Mammary epithelial cell (primary cell): ENCODE measurements around the gene RAD51AP2.

Source experiments
- EZH2 ChIP-seq: IDR thresholded peaks from 2 replicates; pipeline ENCODE4 v1.6.1; 2012; ENCODE audit warnings: low read length, inconsistent platforms, borderline replicate concordance
- TF ChIP-seq, protein P1 (sequence below), 2 donors: IDR thresholded peaks in 1 of 2; conservative IDR thresholded peaks in 1 of 2; 2 replicates each; pipeline ENCODE4 v1.5.1; 2011 to 2012; ENCODE audit warnings: inconsistent platforms in 2 of 2, low read length in 2 of 2, mild to moderate bottlenecking in 2 of 2, control low read depth in 1 of 2, low read depth in 1 of 2; ENCODE audit not compliant: insufficient read depth in 1 of 2; ENCODE audit errors: extremely low read depth in 1 of 2

DNA sequence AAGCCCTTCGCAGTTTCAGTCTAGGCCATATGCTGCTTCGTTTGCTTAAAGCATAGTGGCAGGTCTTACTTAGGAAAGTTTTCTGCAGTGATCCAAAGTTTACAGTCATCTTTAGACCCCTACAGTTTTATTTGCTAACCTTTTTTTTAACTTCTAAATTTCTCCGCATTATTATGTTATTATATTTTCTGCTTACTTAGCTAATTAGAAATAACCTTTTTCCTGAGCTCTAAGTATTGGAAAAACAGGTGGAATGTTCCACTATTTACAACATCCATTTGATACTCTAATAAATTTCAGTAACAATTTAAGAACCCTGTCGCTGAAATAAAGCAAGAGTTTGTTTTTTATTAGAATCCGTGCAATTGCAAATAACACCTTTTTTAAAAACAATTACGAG lies 4.1 kb upstream of the RAD51AP2 start:
- TF ChIP-seq, protein P1, sequence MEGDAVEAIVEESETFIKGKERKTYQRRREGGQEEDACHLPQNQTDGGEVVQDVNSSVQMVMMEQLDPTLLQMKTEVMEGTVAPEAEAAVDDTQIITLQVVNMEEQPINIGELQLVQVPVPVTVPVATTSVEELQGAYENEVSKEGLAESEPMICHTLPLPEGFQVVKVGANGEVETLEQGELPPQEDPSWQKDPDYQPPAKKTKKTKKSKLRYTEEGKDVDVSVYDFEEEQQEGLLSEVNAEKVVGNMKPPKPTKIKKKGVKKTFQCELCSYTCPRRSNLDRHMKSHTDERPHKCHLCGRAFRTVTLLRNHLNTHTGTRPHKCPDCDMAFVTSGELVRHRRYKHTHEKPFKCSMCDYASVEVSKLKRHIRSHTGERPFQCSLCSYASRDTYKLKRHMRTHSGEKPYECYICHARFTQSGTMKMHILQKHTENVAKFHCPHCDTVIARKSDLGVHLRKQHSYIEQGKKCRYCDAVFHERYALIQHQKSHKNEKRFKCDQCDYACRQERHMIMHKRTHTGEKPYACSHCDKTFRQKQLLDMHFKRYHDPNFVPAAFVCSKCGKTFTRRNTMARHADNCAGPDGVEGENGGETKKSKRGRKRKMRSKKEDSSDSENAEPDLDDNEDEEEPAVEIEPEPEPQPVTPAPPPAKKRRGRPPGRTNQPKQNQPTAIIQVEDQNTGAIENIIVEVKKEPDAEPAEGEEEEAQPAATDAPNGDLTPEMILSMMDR (conservative IDR thresholded peaks at IDR 0.05 in 1 of 2, IDR thresholded peaks at IDR 0.05 in 1 of 2; ENCODE audit: extremely low read depth in 1 of 2, insufficient read depth in 1 of 2, low read depth in 1 of 2, low read length in 2 of 2) = no peak
- TF ChIP-seq EZH2 = no peak
